OCI-LY3 (cell line): ENCODE results near the gene HCRTR2.

Experiments used
- H2AFZ ChIP-seq: fragments of 200-600, 300-600 bp; shearing (Covaris generic); 2 replicates; pipeline ENCODE4 v1.6.0; 2014; ENCODE audit warnings: antibody characterized with exemption, low read depth, low read length
- H3K27ac ChIP-seq: fragments of 200-600, 300-600 bp; sonication (generic); 2 replicates; pipeline ENCODE4 v1.5.1; 2014; ENCODE audit warnings: mild to moderate bottlenecking, low read length, moderate library complexity, mixed read lengths
- H3K27me3 ChIP-seq: fragments of 200-600, 300-600 bp; sonication (generic); 2 replicates; pipeline ENCODE4 v1.6.1; 2014; ENCODE audit warnings: low read depth, low read length, mixed read lengths
- H3K36me3 ChIP-seq: fragments of 200-600, 300-600 bp; sonication (generic); replicated peaks from 2 replicates; pipeline ENCODE3; 2014; ENCODE audit warnings: low read depth, low read length, mixed read lengths
- H3K4me1 ChIP-seq: fragments of 300-600, 200-600 bp; sonication (generic); 2 replicates; pipeline ENCODE4 v1.6.1; 2014; ENCODE audit warnings: low read length, mixed read lengths
- H3K4me2 ChIP-seq: fragments of 200-600, 300-600 bp; sonication (generic); 2 replicates; pipeline ENCODE4 v1.6.1; 2014; ENCODE audit warnings: low read length, mixed read lengths
- H3K4me3 ChIP-seq: fragments of 300-600, 200-600 bp; sonication (generic); 2 replicates; pipeline ENCODE4 v1.5.1; 2014; ENCODE audit warnings: antibody characterized with exemption, mild to moderate bottlenecking, low read length, moderate library complexity
- H3K79me2 ChIP-seq: fragments of 300-600, 200-600 bp; shearing (Covaris generic); 2 replicates; pipeline ENCODE4 v1.6.1; 2014; ENCODE audit warnings: mild to moderate bottlenecking, low read length, mixed read lengths
- H3K9ac ChIP-seq: fragments of 300-600, 200-600 bp; shearing (Covaris generic); 2 replicates; pipeline ENCODE4 v1.6.0; 2014; ENCODE audit warnings: mild to moderate bottlenecking, low read length, moderate library complexity
- H3K9me3 ChIP-seq: fragments of 200-600, 300-600 bp; shearing (Covaris generic); 2 replicates; pipeline ENCODE4 v1.6.1; 2014; ENCODE audit warnings: low read length, mixed read lengths; ENCODE audit not compliant: insufficient read depth
- H4K20me1 ChIP-seq: fragments of 200-600, 300-600 bp; sonication (generic); 2 replicates; pipeline ENCODE4 v1.6.1; 2016; ENCODE audit warnings: low read length, mixed read lengths; ENCODE audit not compliant: insufficient read depth
- CTCF ChIP-seq: fragments of 200-600, 300-600 bp; sonication (generic); IDR thresholded peaks from 2 replicates; pipeline ENCODE4 v1.5.1; 2014; ENCODE audit warnings: antibody characterized with exemption, low read length, low read depth
- EZH2phosphoT487 ChIP-seq: fragments of 200-600 bp; shearing (Covaris generic); IDR thresholded peaks from 2 replicates; pipeline ENCODE4 v1.6.1; 2018; ENCODE audit warnings: antibody characterized with exemption, mixed run types, low read depth

Gene HCRTR2

DNA sequence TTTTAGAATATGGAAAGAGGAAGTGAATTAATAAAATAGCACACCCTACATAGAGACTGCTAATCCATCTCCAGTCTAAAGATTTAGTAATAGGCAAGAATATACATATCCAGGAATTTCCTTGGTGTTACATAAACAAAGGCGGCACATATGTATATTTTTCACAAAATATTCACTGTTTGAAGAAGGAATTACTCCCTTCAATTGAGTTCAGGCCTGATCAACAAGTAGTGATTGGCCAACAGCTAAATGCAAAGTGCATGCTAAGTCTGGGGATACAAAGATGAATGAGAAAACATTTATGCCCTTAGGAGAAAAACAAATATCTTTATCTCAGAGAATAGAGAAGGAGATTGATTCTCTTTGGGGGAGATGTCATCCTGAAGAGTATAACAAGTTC lies 6.5 kb upstream of the HCRTR2 start:
- H3K4me1 ChIP-seq = no peaks in the 10 kb centered on the region
- no peak overlapping the region for H3K4me2 ChIP-seq
- no peaks in the 10 kb centered on the region for H4K20me1 ChIP-seq
- no peak overlapping the region for H3K27ac ChIP-seq
- H3K9ac ChIP-seq = no peak overlapping the region
- H3K9me3 ChIP-seq = no peaks in the 10 kb centered on the region
- no peaks in the 10 kb centered on the region for H3K79me2 ChIP-seq
- no peak for TF ChIP-seq EZH2phosphoT487
- TF ChIP-seq CTCF = no peak
- no peak overlapping the region for H2AFZ ChIP-seq
- H3K4me3 ChIP-seq = no peak overlapping the region
- no peaks in the 10 kb centered on the region for H3K36me3 ChIP-seq
- H3K27me3 ChIP-seq = no peaks in the 10 kb centered on the region

GRCh38 chr6:55175078-55176049 lies 1.0 kb downstream of the HCRTR2 start:
- Histone ChIP-seq H3K4me1 (no peaks in the 10 kb centered on the region), H2AFZ (no peak overlapping the region), H3K4me3 (no peak overlapping the region), H3K79me2 (no peaks in the 10 kb centered on the region), H3K36me3 (no peaks in the 10 kb centered on the region), H3K4me2 (no peak overlapping the region), H3K27ac (no peak overlapping the region), H3K27me3 (peaks cover 7% of the 10 kb centered on the region; the same call in 1 of the 2 replicates), H3K9ac (no peak overlapping the region), H4K20me1 (no peaks in the 10 kb centered on the region), H3K9me3 (no peaks in the 10 kb centered on the region)
- no peak for TF ChIP-seq EZH2phosphoT487
- no peak for TF ChIP-seq CTCF

GRCh38 chr6:55176958-55177357 lies 2.6 kb downstream of the HCRTR2 start:
- Histone ChIP-seq H3K27me3 (peaks cover 7% of the 10 kb centered on the region; the same call in 1 of the 2 replicates), H3K4me1 (no peaks in the 10 kb centered on the region), H3K9ac (no peak overlapping the region), H3K27ac (no peak overlapping the region), H3K79me2 (no peaks in the 10 kb centered on the region), H3K36me3 (no peaks in the 10 kb centered on the region), H3K9me3 (no peaks in the 10 kb centered on the region), H3K4me3 (no peak overlapping the region), H3K4me2 (no peak overlapping the region), H4K20me1 (no peaks in the 10 kb centered on the region), H2AFZ (no peak overlapping the region)
- TF ChIP-seq CTCF = no peak
- no peak for TF ChIP-seq EZH2phosphoT487

DNA sequence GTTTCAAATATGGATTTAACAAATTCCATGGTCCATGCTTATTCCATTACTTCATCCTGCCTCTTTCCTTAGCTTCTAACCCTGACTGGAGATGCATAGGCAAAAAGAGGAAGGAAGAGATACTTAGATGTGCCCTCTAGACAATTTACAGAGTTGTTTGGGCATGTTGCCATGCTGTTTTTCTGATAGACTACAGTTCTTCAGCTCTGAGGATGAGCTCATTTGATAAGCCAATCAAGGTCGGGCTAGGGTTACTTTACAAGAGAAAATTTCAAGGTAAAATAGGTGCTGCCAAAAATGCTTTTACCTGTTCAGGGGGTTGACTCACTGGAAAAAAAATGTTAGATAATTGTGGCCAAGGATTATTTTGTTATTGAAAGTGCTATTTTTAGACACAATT lies 5.9 kb downstream of the HCRTR2 start:
- H3K4me2 ChIP-seq = no peak overlapping the region
- no peaks in the 10 kb centered on the region for H4K20me1 ChIP-seq
- no peak overlapping the region for H3K27ac ChIP-seq
- H3K4me3 ChIP-seq = no peak overlapping the region
- no peaks in the 10 kb centered on the region for H3K79me2 ChIP-seq
- H3K27me3 ChIP-seq = peaks cover 7% of the 10 kb centered on the region; the same call in 1 of the 2 replicates
- H2AFZ ChIP-seq = no peak overlapping the region
- H3K36me3 ChIP-seq = no peaks in the 10 kb centered on the region
- no peaks in the 10 kb centered on the region for H3K9me3 ChIP-seq
- H3K4me1 ChIP-seq = no peaks in the 10 kb centered on the region
- H3K9ac ChIP-seq = no peak overlapping the region
- TF ChIP-seq CTCF = no peak
- no peak for TF ChIP-seq EZH2phosphoT487
